GM12878 (cell line): ENCODE measurements around the gene SORL1.

ENCODE experiments used
- CREB1 ChIP-seq: IDR thresholded peaks from 2 replicates; pipeline ENCODE4 v1.6.1; 2012; ENCODE audit warnings: low read depth, mild to moderate bottlenecking, inconsistent platforms
- DPF2 ChIP-seq: fragments of 450-650 bp; IDR thresholded peaks from 2 replicates; pipeline ENCODE4 v1.6.1; 2017; ENCODE audit warnings: mild to moderate bottlenecking
- EP300 ChIP-seq, 2 experiments: fragments of 150-350 bp in 1 of 2; IDR thresholded peaks; 2 replicates each; pipeline ENCODE4 v1.6.1; 2011 to 2012; ENCODE audit warnings: low read depth in 2 of 2, low read length in 2 of 2, borderline replicate concordance in 1 of 2, improper control_type of control experiment in 1 of 2, inconsistent platforms in 1 of 2; ENCODE audit not compliant: control insufficient read depth in 1 of 2
- ETV6 ChIP-seq, 2 experiments: fragments of 450-650 bp in 1 of 2; IDR thresholded peaks in 1 of 2; conservative IDR thresholded peaks in 1 of 2; 2 replicates each; pipeline ENCODE4 v1.6.1; 2014; ENCODE audit warnings: antibody characterized with exemption in 1 of 2, borderline replicate concordance in 1 of 2, low read depth in 1 of 2, mild to moderate bottlenecking in 1 of 2, moderate library complexity in 1 of 2
- PAX5 ChIP-seq: IDR thresholded peaks from 2 replicates; pipeline ENCODE4 v1.6.1; 2011; ENCODE audit warnings: low read depth, low read length, borderline replicate concordance
- RB1 ChIP-seq: fragments of 450-650 bp; formaldehyde crosslinking; IDR thresholded peaks from 2 replicates; pipeline ENCODE4 v1.6.1; 2017; ENCODE audit warnings: mild to moderate bottlenecking, borderline replicate concordance
- SMC3 ChIP-seq: IDR thresholded peaks from 2 replicates; pipeline ENCODE4 v1.6.1; 2011; ENCODE audit warnings: low read length, improper control_type of control experiment, borderline replicate concordance
- SP1 ChIP-seq: IDR thresholded peaks from one replicate; pipeline ENCODE4 v1.6.1; 2011; ENCODE audit warnings: low read depth, low read length
- TF ChIP-seq, protein P1 (sequence below), 3 experiments: IDR thresholded peaks in 2 of 3; conservative IDR thresholded peaks in 1 of 3; 2 replicates each; pipeline ENCODE4 v1.5.1; 2011; ENCODE audit warnings: low read depth in 3 of 3, low read length in 3 of 3, mild to moderate bottlenecking in 3 of 3, control low read depth in 2 of 3, moderate library complexity in 2 of 3, inconsistent platforms in 1 of 3, mixed read lengths in 1 of 3; ENCODE audit not compliant: control insufficient read depth in 2 of 3, insufficient read depth in 1 of 3; ENCODE audit errors: extremely low read depth in 1 of 3

DNA sequence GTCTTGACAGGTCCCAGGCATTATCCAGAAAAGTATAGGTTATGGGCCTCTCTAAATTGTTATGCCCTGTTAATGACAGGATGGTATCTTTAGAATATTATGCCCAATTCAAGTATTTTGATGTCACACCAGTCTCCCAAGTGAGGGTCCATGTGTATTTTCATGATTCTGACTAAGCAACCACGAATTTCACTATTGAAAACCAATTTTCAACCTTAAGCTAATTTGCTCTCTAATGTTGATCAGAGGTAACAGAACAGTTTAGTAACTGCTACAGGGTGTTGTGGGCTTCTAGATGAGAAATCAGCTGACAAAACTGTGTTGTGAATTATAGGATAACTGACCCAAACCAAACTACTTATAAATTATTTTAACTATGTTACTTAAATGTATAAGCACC lies 48.6 kb downstream of the SORL1 start:
- TF ChIP-seq DPF2, result no peak
- no peak for TF ChIP-seq EP300 (IDR thresholded peaks at IDR 0.05; ENCODE audit: borderline replicate concordance in 1 of 2, control insufficient read depth in 1 of 2, low read depth in 2 of 2, low read length in 2 of 2)
- TF ChIP-seq, protein P1, sequence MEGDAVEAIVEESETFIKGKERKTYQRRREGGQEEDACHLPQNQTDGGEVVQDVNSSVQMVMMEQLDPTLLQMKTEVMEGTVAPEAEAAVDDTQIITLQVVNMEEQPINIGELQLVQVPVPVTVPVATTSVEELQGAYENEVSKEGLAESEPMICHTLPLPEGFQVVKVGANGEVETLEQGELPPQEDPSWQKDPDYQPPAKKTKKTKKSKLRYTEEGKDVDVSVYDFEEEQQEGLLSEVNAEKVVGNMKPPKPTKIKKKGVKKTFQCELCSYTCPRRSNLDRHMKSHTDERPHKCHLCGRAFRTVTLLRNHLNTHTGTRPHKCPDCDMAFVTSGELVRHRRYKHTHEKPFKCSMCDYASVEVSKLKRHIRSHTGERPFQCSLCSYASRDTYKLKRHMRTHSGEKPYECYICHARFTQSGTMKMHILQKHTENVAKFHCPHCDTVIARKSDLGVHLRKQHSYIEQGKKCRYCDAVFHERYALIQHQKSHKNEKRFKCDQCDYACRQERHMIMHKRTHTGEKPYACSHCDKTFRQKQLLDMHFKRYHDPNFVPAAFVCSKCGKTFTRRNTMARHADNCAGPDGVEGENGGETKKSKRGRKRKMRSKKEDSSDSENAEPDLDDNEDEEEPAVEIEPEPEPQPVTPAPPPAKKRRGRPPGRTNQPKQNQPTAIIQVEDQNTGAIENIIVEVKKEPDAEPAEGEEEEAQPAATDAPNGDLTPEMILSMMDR (IDR thresholded peaks at IDR 0.05 in 2 of 3, conservative IDR thresholded peaks at IDR 0.05 in 1 of 3; ENCODE audit: control insufficient read depth in 2 of 3, extremely low read depth in 1 of 3, insufficient read depth in 1 of 3, low read depth in 3 of 3, low read length in 3 of 3), result no peak
- no peak for TF ChIP-seq SMC3
- TF ChIP-seq CREB1, result no peak
- no peak for TF ChIP-seq RB1
- TF ChIP-seq PAX5, result no peak
- no peak for TF ChIP-seq ETV6 (conservative IDR thresholded peaks at IDR 0.05 in 1 of 2, IDR thresholded peaks at IDR 0.05 in 1 of 2; ENCODE audit: borderline replicate concordance in 1 of 2, low read depth in 1 of 2)
- TF ChIP-seq SP1, result no peak
